ENCODE data around the gene BCL2. TPM values are rescaled to one million over a fixed set of nuclear protein-coding genes. Genes with fewer than 3 reads are reported as not detected.
A peak's percentile ranks its signal among the peaks of the same experiment; 100 is the strongest.

BCL2 gene
- total RNA-seq, 2 donors from 2014 or later = 13.9 to 16.4 TPM

DNA sequence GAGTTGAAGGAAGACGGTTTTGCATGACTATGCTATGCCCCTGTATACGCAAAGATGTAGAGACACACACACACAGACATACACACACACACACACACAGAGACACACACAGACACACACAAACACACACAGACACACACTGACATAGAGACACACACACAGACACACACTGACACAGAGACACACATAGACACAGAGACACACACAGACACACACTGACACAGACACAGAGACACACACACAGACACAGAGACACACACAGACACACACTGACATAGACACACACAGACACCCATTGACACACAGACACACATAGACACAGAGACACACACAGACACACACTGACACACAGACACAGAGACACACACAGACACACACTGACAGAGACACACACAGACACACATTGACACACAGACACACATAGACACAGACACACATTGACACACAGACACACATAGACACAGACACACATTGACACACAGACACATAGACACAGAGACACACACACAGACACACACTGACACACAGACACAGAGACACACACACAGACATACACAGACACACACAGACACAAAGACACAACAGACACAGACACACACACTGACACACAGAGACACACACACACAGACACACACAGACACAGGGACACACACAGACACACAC lies 121.3 kb downstream of the BCL2 start:
- Histone ChIP-seq H3K36me3 (no peaks in the 10 kb centered on the region), H3K4me3 (no peak overlapping the region), H3K4me1 (peaks cover 3% of the 10 kb centered on the region), H3K9me3 (no peaks in the 10 kb centered on the region), H3K27me3 (no peaks in the 10 kb centered on the region), H3K27ac (no peak overlapping the region), H3K9ac (ENCODE audit: low read depth in 2 of 2, low read length in 2 of 2) (peak overlapping the region in 1 of 2 donors; percentile 62)
- no peak for DNase-seq
- TF ChIP-seq, protein P1, sequence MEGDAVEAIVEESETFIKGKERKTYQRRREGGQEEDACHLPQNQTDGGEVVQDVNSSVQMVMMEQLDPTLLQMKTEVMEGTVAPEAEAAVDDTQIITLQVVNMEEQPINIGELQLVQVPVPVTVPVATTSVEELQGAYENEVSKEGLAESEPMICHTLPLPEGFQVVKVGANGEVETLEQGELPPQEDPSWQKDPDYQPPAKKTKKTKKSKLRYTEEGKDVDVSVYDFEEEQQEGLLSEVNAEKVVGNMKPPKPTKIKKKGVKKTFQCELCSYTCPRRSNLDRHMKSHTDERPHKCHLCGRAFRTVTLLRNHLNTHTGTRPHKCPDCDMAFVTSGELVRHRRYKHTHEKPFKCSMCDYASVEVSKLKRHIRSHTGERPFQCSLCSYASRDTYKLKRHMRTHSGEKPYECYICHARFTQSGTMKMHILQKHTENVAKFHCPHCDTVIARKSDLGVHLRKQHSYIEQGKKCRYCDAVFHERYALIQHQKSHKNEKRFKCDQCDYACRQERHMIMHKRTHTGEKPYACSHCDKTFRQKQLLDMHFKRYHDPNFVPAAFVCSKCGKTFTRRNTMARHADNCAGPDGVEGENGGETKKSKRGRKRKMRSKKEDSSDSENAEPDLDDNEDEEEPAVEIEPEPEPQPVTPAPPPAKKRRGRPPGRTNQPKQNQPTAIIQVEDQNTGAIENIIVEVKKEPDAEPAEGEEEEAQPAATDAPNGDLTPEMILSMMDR (IDR thresholded peaks at IDR 0.05) = no peak
- intact Hi-C loops (cut with DNase I) = no loop called here

DNA sequence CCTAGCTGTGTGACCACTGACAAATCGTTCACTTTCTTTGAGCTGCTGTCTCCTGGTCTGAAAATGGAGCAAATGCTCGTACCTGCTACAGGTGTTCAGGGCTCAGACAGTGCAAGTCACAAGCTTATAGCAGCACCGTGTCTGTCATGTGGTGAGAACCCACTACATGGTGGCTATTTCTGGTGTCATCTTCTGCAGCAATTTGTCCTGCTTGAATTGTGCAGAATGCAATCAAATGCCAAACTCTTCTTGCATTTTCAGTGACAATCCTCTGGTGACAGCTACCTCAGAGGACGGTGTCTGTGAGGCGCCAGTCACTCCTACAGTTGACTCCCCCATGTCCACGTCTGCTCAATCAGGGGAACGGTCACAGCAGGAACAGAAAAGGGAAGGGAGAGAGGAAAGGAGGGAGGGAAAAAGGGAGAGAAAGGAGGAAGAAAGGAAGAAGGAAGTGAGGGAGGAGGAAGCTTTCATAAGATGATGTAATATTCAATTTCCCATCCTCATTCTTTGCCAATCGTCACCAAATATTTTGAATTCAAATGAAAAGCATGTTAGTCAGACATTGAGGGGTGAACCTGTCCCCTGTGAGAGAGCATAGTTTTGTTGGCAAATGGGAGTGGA lies 122.2 kb downstream of the BCL2 start:
- TF ChIP-seq, protein P1 (IDR thresholded peaks at IDR 0.05) = no peak
- Histone ChIP-seq H3K27ac (peak overlapping the region; percentile 2), H3K9me3 (no peaks in the 10 kb centered on the region), H3K4me1 (peaks cover 3% of the 10 kb centered on the region), H3K36me3 (no peaks in the 10 kb centered on the region), H3K27me3 (no peaks in the 10 kb centered on the region), H3K4me3 (no peak overlapping the region), H3K9ac (ENCODE audit: low read depth in 2 of 2, low read length in 2 of 2) (peak overlapping the region in 1 of 2 donors; percentile 62)
- intact Hi-C loops (cut with DNase I) = no loop called here
- no peak for DNase-seq

DNA sequence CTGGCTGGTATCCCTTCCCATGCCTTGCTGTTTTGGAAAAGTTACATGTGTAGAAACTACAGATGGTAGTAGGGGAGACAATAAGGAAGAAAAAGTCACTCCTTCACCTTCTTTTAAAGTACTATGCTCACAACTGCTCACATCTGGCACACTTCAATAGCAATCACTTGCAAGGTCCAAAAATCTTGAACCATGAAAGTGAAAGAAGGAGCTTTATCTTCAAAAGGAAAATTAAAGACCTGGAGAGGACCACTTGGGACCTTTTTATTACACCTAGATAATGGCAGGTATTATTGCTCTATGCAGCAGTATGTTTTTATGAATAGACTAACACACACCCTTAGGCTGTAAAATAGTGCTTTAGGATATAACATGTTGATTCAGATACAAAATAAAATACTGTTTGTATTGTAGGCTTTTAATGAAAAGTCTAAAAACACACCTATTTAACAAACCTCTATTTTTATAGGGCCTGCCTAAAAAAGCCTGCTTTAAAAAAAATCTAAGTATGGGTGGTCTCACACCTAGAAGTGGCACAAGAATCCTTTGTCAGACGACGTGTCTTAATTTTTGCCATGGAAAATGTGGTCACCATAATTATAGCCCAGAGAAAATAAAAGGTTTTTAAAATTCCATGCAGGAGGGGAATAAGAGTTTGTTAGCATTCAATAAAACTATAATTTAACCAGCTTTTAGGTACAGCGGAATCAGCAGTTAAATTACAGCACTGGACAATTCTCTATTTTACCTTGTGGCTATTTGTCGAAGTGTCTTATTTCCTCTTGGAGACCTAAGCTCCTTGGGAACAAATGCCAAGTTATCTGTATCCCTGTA lies 124.0 kb downstream of the BCL2 start:
- intact Hi-C loops (cut with DNase I) = no loop called here
- Histone ChIP-seq H3K9ac (ENCODE audit: low read depth in 2 of 2, low read length in 2 of 2) (peak overlapping the region in 1 of 2 donors; percentile 36), H3K36me3 (no peaks in the 10 kb centered on the region), H3K27me3 (no peaks in the 10 kb centered on the region), H3K9me3 (no peaks in the 10 kb centered on the region), H3K4me3 (no peak overlapping the region), H3K27ac (peak overlapping the region; percentile 51), H3K4me1 (peaks cover 3% of the 10 kb centered on the region)
- TF ChIP-seq, protein P1 (IDR thresholded peaks at IDR 0.05) = no peak
- DNase-seq = no peak

DNA sequence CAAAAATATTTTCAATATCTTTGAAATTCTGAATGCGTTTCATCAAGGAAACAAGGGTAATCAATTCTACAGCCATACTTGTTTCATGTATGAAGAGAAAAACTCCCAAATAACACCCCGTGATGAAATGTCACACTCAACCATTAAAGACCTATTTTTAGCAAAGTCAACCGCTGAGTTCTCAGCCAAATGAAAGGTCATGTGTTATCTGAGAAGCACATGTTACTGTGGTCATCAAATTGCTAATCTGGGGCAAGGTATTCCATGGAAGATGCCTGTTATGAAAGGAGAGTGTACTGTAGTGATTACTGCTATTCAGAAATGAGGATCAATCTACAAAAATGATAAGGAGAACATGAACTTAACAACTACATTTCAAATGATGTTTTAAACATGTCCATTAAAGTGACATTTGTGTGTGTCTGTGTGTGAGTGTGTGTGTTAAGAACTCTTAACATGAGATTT lies 126.7 kb downstream of the BCL2 start:
- Histone ChIP-seq H3K4me3 (no peak overlapping the region), H3K9me3 (no peaks in the 10 kb centered on the region), H3K36me3 (no peaks in the 10 kb centered on the region), H3K27me3 (no peaks in the 10 kb centered on the region), H3K9ac (ENCODE audit: low read depth in 2 of 2, low read length in 2 of 2) (no peak overlapping the region), H3K4me1 (peaks cover 3% of the 10 kb centered on the region), H3K27ac (no peak overlapping the region)
- TF ChIP-seq, protein P1 (IDR thresholded peaks at IDR 0.05) = no peak
- DNase-seq = no peak
- intact Hi-C loops (cut with DNase I) = no loop called here

DNA sequence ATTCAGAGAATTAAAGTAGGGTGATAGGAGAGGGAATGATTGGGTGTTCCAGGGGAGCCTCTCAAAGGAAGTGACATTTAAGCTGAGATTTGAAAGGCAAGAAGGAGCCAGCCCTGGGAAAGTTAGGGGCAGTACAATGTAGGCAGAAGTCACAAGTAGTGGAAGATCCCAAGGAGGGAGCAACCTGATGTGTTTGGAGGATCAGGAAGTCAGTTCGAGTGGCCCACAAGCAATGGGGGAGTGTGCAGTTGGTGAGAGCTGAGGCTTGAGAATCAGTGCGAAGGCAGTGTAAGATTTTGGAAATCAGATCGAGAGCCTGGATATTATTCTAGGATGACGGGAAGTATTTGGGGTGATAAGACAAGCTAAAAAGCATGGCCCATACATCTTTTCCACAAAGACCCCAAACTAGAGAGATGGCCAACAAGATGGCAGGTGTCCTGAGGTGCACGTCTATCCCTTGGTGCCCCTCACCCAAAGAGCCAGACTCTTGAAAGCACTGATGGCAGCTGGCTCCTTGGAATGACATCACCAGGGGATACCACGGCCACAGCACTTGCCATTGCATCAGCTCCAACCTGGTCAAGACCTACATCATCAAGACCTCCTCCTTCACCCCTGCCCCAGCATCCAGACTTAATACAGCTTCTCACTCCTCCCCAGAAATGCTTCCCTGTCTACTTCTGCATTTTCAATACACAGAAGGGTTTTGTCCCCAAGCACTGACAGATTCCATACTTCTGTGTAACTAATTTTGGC lies 127.3 kb downstream of the BCL2 start:
- Histone ChIP-seq H3K4me3 (no peak overlapping the region), H3K9me3 (no peaks in the 10 kb centered on the region), H3K4me1 (peaks cover 3% of the 10 kb centered on the region), H3K27me3 (no peaks in the 10 kb centered on the region), H3K9ac (ENCODE audit: low read depth in 2 of 2, low read length in 2 of 2) (no peak overlapping the region), H3K36me3 (no peaks in the 10 kb centered on the region), H3K27ac (no peak overlapping the region)
- intact Hi-C loops (cut with DNase I) = no loop called here
- TF ChIP-seq, protein P1 (IDR thresholded peaks at IDR 0.05) = no peak
- DNase-seq = no peak

Data from colonic mucosa (tissue), 4 donors.